Stomach (tissue), 9 donors: ENCODE measurements around the gene CCBE1. TPM values are rescaled to one million over a fixed set of nuclear protein-coding genes. Genes with fewer than 3 reads are reported as not detected.

Experiments used
- DNase-seq, 2 donors: peaks; one replicate each; pipeline versions ENCODE4 v3.0.0 to v3.0.0-alpha.2; 2013 to 2019
- H3K27ac ChIP-seq, 5 donors: fragments of 200-600 bp in 4 of 5; sonication (generic) in 4 of 5; one replicate each; pipeline ENCODE4 v1.5.1; 2013 to 2019; ENCODE audit warnings: mild to moderate bottlenecking in 1 of 5, moderate library complexity in 1 of 5
- H3K27me3 ChIP-seq, 3 donors: fragments of 200-600 bp; sonication (generic); one replicate each; pipeline ENCODE4 v1.5.1; 2017 to 2019; ENCODE audit warnings: mixed run types in 1 of 3
- H3K36me3 ChIP-seq, 4 donors: fragments of 200-600 bp; sonication (generic); 1 replicate in 3 of 4; 2 replicates in 1 of 4; pipeline ENCODE4 v1.5.1; 2016 to 2019
- H3K4me1 ChIP-seq, 4 donors: fragments of 200-600 bp; sonication (generic); one replicate each; pipeline ENCODE4 v1.5.1; 2016 to 2019
- H3K4me3 ChIP-seq, 4 donors: fragments of 200-600 bp; sonication (generic) in 3 of 4; one replicate each; pipeline ENCODE4 v1.5.1; 2016 to 2019; ENCODE audit warnings: mild to moderate bottlenecking in 1 of 4
- H3K9me3 ChIP-seq, 4 donors: fragments of 200-600 bp; sonication (generic); one replicate each; pipeline ENCODE4 v1.5.1; 2016 to 2019
- EP300 ChIP-seq: sonication (generic); formaldehyde crosslinking; IDR thresholded peaks from one replicate; pipeline ENCODE4 v1.6.1; 2017; ENCODE audit warnings: antibody characterized with exemption
- POLR2A ChIP-seq, 4 donors: fragments of 450-650 bp; IDR thresholded peaks; one replicate each; pipeline ENCODE4 v1.6.1; 2016; ENCODE audit warnings: antibody characterized with exemption in 4 of 4, control low read depth in 2 of 4, mild to moderate bottlenecking in 1 of 4, moderate library complexity in 1 of 4
- POLR2AphosphoS5 ChIP-seq, 3 donors: sonication (generic); formaldehyde crosslinking; IDR thresholded peaks; one replicate each; pipeline ENCODE4 v1.6.1; 2016; ENCODE audit warnings: antibody characterized with exemption in 3 of 3
- WGBS, 5 donors: extraction: QIAGEN DNeasy Blood & Tissue Kit in 3 of 5; methylation state at CpG; one replicate each; pipeline versions ENCODE4 v1.1.5 to v1.1.7; 2013 to 2018; 5-methylcytosine and 5-hydroxymethylcytosine counted together
- intact Hi-C: fragments of 100-400 bp; cut with DNase I; formaldehyde crosslinking; loops from one replicate; pipeline ENCODE4 v1.15.1; 2023; ENCODE audit warnings: low total_unique reads
- polyA plus RNA-seq, 3 donors: library from polyadenylated mRNA; stranded (reverse); fragments of 200-250 nt; gene quantifications; one replicate each; pipeline ENCODE4 v1.2.3, GENCODE V29; 2013
- total RNA-seq, 5 donors: library from RNA; depleted of rRNA; stranded (reverse); fragments of >200 nt; gene quantifications; one replicate each; pipeline versions ENCODE4 v1.1.0 to v1.2.3, GENCODE V29; 2014 to 2016
- TF ChIP-seq, protein P1 (sequence below), 7 experiments: fragments of 450-650 bp in 4 of 7; fragments of 200-600 bp in 3 of 7; sonication (generic) in 3 of 7; IDR thresholded peaks; one replicate each; pipeline ENCODE4 v1.5.1; 2016 to 2019; ENCODE audit warnings: antibody characterized with exemption in 7 of 7, control low read depth in 2 of 7, mild to moderate bottlenecking in 1 of 7
- donor health status: healthy with polysubstance abuse.
- donor health status: Bipolar disorder and iron deficiency.
- donor health status: healthy.

CCBE1 gene
- total and polyA plus RNA-seq, 8 donors = 0.29 to 4.0 (median 1.2) TPM

DNA sequence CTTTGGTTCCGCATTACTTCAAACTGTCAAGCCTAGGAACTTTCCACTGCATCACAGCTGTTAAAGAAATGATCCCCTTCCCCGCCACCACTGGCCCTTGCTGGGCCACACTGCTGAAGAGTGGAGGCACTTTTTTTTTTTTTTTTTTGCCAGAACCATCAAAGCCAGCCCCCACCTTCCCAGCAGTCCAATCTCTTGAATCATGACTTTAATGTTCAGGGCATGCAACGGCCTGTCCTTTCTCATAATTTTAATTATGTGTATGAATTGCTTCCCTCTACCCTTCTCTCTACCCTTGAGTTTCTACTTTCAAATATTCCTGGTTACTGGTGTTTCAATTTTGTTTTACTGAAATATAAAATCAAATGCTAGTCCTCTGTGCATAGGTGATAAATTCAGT, 236.1 kb downstream of the CCBE1 start:
- Histone ChIP-seq H3K27ac (no peak overlapping the region), H3K27me3 (peaks cover 0 to 11% (median 0%) of the 10 kb centered on the region in 3 donors), H3K36me3 (no peaks in the 10 kb centered on the region), H3K4me1 (peaks cover 0 to 8% (median 7%) of the 10 kb centered on the region in 4 donors), H3K9me3 (no peaks in the 10 kb centered on the region), H3K4me3 (no peak overlapping the region)
- 78 to 93% (median 84%) methylated on average over 3 of the region's 3 CpGs for WGBS, 5 donors
- intact Hi-C loops = no loop called here
- TF ChIP-seq POLR2AphosphoS5 (IDR thresholded peaks at IDR 0.05) (no peak), EP300 (no peak), POLR2A (IDR thresholded peaks at IDR 0.05) (no peak)
- TF ChIP-seq, protein P1, sequence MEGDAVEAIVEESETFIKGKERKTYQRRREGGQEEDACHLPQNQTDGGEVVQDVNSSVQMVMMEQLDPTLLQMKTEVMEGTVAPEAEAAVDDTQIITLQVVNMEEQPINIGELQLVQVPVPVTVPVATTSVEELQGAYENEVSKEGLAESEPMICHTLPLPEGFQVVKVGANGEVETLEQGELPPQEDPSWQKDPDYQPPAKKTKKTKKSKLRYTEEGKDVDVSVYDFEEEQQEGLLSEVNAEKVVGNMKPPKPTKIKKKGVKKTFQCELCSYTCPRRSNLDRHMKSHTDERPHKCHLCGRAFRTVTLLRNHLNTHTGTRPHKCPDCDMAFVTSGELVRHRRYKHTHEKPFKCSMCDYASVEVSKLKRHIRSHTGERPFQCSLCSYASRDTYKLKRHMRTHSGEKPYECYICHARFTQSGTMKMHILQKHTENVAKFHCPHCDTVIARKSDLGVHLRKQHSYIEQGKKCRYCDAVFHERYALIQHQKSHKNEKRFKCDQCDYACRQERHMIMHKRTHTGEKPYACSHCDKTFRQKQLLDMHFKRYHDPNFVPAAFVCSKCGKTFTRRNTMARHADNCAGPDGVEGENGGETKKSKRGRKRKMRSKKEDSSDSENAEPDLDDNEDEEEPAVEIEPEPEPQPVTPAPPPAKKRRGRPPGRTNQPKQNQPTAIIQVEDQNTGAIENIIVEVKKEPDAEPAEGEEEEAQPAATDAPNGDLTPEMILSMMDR (IDR thresholded peaks at IDR 0.05) = no peak
- DNase-seq = no peak

DNA sequence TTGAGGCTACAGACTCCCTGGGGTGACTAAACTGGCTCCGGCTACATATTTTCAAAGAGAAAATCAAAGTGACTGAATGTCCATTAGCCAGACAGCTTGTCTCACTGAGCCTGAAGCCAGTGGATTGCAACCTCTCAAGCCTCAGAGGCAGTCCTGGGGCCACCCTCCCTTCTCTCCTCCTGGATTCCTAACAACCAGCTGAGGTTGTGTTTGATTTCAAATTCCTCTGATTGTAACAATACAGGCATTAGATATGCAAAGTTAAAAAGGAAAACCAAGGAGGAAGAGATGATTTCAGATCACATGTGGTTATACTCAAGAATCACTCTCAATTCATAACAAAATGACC, 237.2 kb downstream of the CCBE1 start:
- H3K27ac ChIP-seq = no peak overlapping the region
- WGBS, 5 donors = 32 to 50% (median 47%) methylated on average over 1 of the region's 1 CpG

GRCh38 chr18:59459369-59460071, 237.7 kb downstream of the CCBE1 start:
- Histone ChIP-seq H3K4me1 (peaks cover 0 to 8% (median 7%) of the 10 kb centered on the region in 4 donors), H3K4me3 (no peak overlapping the region), H3K9me3 (no peaks in the 10 kb centered on the region), H3K27me3 (peaks cover 0 to 20% (median 0%) of the 10 kb centered on the region in 3 donors), H3K27ac (no peak overlapping the region), H3K36me3 (no peaks in the 10 kb centered on the region)
- WGBS, 5 donors = 10 to 16% (median 11%) methylated on average over 8 of the region's 8 CpGs
- intact Hi-C loops = loop anchor here (5.0 kb wide), 1 partner anchor 363 kb away; no protein-coding TSS in a partner anchor
- peak in 1 of 2 donors; percentile 60 for DNase-seq
- TF ChIP-seq EP300 = no peak
- TF ChIP-seq, protein P1 (IDR thresholded peaks at IDR 0.05) = peak in 5 of 7 experiments; percentile 24 to 57 (median 33)

More for the DNA sequence above, 237.2 kb downstream of the CCBE1 start:
- DNase-seq = peak in 1 of 2 donors; percentile 17
- H3K27me3 ChIP-seq = peaks cover 0 to 16% (median 0%) of the 10 kb centered on the region in 3 donors
- peaks cover 0 to 8% (median 7%) of the 10 kb centered on the region in 4 donors for H3K4me1 ChIP-seq
- intact Hi-C loops = no loop called here
- H3K4me3 ChIP-seq = no peak overlapping the region
- TF ChIP-seq, protein P1 (IDR thresholded peaks at IDR 0.05) = no peak
- TF ChIP-seq POLR2A (IDR thresholded peaks at IDR 0.05) = no peak
- TF ChIP-seq EP300 = no peak
- no peak for TF ChIP-seq POLR2AphosphoS5 (IDR thresholded peaks at IDR 0.05)
- no peaks in the 10 kb centered on the region for H3K9me3 ChIP-seq
- no peaks in the 10 kb centered on the region for H3K36me3 ChIP-seq

DNA sequence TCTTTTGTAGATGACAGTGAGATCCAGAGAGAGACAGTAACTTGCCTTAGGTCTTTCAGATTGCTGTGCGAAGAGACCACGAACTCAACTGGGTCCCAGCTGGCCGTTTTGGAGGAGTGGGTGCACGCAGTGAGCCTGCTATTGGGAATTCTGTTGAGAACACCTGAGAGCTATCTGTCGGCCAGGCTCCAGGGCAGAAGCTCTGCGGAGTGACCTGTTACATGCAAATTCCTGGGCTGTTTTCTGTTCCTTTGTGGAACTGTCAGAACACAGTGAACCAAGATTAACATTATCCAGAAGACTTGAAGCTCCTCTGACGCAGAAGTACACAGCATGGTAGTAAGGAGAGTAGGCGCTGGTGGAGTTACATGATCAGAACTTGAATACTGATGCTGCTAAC, 238.6 kb downstream of the CCBE1 start:
- H3K36me3 ChIP-seq = no peaks in the 10 kb centered on the region
- no peak for DNase-seq
- H3K4me3 ChIP-seq = no peak overlapping the region
- no peak overlapping the region for H3K27ac ChIP-seq
- intact Hi-C loops = loop anchor here (5.0 kb wide), 1 partner anchor 364 kb away; no protein-coding TSS in a partner anchor
- peaks cover 0 to 8% (median 7%) of the 10 kb centered on the region in 4 donors for H3K4me1 ChIP-seq
- no peaks in the 10 kb centered on the region for H3K9me3 ChIP-seq
- TF ChIP-seq, protein P1 (IDR thresholded peaks at IDR 0.05) = no peak
- TF ChIP-seq POLR2AphosphoS5 (IDR thresholded peaks at IDR 0.05) (no peak), POLR2A (IDR thresholded peaks at IDR 0.05) (no peak)
- H3K27me3 ChIP-seq = peaks cover 0 to 25% (median 0%) of the 10 kb centered on the region in 3 donors
- WGBS, 5 donors = 40 to 63% (median 54%) methylated on average over 8 of the region's 8 CpGs
